DMS79 (cell line): Measurements from ENCODE around the gene GPC4.

Experiments used
- DNase-seq: peaks from one replicate; lab custom pipeline; 2025; lab: John Stamatoyannopoulos, UW

Gene GPC4

DNA sequence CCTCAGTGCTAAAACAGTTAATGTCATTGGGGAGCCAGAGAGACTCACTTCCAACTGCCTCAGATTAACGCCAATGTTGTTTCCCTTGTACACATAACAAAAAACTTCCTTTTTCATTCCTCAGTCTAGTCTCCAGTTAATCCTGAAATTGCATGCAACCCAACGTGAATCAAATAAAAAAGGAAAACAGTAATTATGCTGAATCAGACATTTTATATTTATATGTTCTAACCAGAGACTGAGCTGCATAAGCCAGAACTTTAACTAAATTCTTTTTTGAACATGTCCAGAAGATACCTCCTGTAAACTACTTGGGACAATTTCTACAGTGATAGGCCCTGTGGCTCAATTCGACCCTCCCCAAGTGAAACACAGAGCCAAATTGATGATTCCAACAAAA is 4.7 kb downstream of the GPC4 start:
- no peak for DNase-seq

DNA sequence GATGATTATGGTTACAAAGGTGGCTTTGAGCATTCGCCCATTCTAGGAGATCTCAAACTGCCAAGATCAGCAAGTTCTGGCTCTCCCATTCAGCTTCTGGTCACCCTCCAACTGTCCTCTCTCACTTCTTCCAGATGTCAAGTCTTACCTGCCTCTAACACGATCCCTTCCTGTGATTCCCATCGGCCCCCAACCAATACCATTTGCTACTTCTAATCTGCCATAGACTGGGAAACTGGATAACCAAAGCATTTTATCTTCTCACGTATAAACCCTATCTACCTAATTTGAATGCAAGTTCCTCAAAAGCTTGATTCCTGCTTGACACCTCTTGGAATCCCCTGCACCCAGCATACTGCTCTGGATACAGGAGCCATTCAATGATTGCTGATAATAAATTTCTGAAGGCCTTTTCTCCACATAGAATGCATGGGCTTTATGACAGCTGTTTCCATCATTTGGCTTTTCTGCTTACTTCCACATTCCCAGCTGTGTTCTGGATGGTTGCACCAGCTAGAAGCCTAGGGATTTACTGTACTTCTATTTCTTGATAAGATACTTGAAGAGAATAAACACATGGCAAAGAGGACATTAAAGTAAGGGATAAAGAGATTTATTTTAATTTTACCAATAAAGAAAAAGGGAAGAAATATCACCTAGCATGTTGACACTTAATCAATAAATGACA is 9.6 kb downstream of the GPC4 start:
- no peak for DNase-seq

DNA sequence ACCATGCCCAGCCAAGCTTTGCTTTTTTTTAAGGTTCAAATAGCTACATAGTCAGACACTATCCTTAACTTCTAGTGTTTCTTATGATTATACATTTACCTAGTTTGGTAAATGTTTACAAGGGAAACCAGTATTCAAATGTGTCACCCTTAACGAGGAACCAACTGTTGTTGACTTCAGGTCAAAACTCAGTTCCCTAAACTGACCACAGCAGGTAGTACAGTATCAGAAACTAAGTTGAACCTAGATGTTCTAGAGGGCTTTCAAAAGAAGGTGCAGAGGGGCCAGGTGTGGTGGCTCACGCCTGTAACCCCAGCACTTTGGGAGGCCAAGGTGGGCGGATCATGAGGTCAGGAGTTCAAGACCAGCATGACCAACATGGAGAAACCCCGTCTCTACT is 11.3 kb downstream of the GPC4 start:
- no peak for DNase-seq

DNA sequence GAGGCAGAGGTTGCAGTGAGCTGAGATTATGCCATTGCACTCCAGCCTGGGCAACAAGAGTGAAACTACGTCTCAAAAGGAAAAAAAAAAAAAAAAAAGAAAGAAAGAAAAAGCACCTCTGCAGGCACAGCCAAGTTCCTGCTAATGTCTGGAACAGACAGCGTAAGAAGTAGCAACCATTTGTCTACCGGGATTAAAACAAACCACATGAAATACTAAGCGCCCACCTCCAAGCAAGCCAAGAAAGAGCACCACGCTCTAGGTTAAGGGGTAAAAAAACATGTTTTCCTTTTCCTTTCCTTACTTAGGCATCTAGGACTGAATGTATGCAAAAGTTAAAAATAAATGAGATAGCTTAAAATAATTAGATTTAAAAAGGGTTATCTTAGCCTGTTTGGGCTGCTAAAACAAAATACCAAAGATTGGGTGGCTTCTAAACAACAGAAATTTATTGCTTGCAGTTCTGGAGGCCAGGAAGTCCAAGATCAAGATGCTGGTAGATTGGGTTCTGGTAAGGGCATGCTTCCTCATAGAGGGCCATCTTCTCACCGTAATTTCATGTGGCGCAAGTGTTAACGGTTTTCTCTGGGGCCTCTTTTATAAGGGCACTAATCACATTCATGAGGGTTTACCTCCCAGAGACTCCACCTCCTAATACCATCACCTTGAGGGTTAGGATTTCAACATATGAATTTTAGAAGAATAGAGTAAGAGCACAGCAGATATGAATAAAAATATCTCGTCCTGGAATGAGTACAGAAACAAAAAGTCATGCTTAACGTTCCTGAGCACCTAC is 12.3 kb downstream of the GPC4 start:
- no peak for DNase-seq

DNA sequence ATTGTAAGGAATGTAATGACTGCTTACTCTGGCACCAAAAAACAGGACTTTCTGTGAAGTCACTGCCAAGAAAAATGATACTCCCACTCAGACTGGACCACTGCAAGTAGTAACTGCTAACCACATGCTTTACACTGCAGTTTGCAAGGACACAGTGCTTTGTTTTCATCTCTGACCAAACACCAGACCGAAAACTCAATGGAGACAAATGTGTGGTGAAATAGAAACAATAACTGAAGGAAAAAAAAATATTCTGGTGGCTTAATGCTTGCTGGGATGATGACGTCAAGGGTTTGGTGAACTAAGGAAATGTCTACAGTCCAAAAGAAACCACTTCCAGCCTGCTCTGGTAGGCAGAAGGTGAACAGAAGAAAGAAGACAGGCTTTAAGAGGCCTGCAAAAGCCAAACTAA is 13.2 kb downstream of the GPC4 start:
- DNase-seq = no peak

DNA sequence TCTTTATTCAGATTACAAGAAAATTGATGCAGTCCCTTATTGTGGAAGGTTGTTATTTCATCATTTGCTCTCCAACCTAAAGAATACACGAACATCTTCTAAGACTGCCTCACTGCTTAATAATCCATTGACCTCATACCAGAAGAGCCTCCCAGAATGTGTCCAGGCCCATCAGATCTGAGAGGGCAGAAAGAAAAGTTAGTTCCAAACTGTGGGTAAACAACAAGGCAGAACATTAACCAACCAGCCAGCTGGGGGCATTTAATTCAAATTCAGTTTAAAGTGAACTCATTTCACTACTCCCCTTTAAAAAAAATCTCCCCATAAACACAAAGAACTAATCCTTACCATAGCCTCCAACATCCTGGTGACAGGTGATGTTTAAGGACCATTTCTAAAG is 13.8 kb downstream of the GPC4 start:
- DNase-seq = no peak

DNA sequence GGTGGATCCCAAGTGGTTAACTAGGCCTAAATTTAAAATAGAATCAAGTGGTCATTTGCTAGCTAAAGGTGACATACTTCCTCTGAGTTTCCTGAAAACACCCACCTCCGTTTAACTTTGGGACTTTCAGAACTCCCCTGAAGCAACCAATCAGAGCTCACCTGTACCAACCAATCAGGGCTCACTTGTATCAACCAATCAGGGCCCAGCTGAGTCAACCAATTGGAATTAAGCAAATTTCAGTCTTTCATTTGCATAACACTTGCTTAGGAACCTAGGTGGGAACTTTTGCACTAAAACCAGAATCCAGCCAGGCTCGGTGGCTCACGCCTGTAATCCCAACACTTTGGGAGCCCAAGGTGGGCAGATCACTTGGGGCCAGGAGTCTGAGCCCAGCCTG is 15.9 kb downstream of the GPC4 start:
- DNase-seq = no peak

DNA sequence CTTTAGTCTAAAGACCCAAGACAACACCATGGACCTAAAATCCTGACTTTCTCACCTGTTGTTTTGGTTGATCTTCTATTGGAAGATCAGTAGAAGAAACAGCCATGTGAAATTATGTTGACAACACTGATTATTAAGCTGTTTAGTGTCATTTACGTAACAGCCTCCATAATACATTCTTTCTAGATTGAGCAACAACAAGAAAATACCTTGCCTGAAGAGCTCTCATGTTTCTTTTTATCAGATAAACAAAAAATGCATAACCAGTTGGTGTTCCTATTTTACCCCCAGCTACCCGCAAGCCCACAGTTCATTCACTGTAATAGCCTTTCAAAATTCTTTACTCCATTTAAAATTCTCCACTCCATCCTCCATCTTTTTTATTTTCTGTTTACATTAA is 20.5 kb downstream of the GPC4 start:
- no peak for DNase-seq

DNA sequence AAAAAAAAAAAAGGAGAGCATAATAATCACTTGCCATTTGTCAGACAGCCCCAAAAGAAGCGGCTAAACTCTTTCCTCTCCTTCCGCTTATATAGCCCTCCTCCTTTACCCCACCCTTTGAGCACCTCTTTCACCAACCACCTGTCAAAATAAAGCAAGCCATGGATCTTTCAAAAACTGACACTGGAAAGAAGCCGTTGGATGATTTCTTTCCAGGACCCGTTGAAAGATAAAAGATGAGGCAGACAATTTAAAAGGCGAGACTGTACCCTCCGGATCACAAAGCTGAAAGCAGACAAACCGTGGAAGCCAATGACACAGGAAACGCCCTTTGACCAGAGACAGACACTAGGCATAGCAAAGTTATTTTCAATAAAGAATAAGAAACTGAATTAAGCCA is 22.6 kb downstream of the GPC4 start:
- DNase-seq = no peak

DNA sequence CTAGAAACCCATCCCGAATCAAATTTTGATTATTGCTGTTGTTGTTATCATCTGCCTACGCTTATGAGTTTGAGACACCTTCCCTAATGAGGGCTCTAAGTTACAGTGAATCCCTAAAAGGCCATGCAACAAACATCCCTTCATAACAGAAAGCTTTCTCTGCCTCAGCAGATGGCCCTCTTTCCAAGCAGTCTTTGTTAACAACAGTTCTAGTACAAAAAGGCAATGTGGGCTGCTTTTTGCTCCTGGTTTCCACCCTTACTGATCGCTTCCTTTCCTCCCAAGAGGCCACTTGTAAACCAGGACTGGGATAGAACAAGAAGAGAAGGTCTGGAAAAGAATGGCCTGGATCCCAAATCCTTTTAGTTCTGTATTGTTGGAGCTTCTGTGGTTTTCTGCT is 24.2 kb downstream of the GPC4 start:
- DNase-seq = no peak

DNA sequence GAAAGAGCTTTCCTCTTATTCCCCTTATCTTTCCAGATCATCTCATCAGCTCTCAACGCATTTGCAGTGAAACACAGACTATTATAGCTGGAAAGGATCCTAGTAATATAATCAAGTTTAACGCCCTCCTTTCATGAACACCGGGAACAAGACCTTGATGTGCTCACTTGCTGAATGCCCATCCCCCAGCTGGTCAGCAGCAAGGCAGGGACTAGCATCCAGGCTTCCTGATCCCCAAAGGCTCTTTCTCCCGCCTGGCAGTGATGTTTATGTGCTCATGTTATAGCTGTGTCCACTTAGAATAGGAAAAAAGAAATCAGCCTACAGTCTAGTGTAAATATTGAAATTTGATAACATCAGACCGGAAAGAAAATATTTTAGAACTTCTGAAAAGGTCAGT is 24.6 kb downstream of the GPC4 start:
- DNase-seq = no peak

DNA sequence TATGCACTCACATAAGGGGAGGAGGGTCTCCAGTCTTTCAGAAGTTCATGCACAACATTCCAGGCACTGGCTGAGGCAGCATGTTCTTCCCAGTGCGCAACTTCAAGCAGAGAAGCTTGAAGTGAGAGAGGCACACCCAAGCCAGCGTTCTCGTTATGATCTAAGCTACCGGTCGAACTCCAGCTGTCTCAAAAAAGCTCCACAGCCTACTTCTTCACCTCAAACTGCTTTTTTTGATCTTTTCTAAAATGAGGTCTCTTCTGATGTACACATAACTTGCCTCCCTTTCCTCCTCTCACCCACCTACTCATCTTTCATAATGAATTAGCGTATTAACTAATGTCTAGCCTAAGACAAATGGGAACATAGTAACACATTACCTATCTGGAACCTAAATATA is 25.3 kb downstream of the GPC4 start:
- DNase-seq = no peak

DNA sequence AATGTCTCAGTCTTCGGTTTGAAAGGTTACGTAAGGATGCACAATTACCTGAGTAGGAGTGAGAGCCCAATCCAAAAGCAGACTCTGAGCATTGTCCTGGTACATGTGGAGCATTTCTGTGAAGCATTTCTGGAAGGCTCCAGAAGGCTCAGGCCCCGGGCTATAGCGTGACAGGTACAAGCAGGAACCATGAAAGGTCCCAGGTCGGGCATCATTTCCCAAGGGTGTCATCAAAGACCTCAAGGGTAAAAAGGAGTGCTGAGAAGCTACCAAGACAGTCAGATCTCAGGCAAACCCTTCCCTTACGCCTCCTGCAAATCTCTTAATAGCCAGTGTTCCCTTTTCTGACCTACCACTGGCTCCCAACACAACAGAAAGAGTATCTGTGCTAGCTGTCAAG is 30.8 kb downstream of the GPC4 start:
- no peak for DNase-seq

DNA sequence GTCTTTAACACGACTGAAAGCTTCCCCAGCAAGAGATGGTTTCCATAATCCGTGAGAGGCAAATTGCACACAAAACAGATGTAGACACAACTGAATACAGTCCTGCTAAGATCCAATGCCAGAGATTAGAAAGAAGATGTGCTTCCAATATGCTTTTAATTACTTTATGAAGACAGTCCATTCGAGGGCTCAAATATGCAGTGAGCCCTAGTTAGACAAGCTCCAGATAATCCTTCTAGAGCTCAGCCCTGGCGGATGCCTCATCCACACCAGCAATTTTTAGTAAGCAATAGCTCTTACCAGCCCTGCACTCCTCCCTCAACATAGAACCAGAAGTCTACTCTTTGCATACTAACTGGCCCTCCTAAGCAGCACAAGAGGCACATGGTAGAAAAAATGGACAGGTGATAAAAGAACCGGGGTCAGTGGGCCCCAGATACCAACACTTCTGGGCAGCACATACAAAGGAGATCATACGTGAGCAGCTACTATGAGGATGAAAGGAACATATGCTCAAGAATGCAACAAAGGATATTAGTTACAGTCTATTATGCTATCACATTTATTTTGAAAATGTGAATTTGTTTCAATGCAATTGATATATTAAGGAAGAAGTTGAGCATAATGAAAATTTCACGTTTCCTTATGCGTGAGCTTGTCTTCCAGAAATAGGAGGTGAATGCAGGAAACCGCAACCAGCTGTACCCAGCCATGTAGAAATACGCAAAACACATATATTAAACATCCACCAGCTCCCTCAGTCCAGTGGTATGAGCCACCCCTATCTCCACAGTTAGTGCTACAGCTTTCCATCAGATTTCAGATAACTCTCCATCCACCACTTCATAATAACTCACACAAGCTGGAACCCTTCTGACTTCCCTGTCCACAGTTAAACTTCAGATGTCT is 34.3 kb downstream of the GPC4 start:
- DNase-seq = no peak

DNA sequence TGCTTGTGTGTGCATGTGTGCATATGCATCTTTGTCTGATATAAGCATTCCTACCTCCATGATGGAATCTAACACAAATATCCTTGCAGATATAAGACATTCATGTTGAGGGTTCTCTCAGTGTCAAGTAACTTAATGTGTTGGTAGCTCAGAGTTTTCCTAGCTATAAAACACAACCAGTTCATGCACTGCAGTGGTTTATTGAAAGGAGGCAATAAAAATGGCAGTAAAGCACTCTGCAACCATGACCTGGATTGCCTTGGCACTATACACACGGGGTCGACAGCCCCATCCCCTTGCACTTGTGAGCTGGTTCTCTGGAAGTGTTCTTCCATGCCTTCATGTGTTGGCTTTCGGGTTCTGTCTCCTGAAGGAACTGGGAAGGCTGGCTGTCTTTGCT is 38.9 kb downstream of the GPC4 start:
- DNase-seq = no peak

DNA sequence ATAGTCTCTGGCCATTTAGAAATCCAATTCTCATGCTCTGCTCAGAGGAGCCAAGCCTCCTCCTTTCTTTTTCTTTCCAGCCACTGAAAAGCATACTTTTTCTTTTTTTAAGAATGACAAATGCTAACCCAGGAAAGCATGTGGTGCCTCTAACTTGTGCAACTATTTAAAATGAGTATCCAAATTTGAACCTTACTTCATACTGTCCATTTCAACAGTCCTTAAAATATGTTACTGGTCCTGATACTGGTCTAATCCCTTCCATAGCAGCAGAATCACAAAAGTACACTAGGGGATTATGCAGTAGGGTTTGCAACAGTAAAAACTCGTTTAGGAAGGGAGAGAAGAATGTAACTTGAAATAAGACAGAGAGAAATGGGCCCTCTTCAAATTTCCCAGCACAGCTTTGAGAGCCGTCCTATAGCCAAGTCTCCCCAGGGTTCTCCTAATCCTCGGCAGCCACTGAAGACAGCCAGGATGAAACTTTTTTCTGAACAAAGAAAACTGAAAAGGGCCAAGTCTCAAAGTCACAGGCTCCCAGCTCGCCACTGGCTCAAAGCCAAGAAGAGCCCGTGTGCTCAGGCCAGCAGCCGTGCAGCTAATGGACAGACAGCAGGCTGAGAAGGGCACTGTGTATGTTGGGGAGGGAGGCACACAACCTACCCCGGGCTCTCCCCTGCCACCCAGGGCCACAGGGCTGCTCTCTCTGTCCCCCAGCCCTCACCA is 39.5 kb downstream of the GPC4 start:
- no peak for DNase-seq

DNA sequence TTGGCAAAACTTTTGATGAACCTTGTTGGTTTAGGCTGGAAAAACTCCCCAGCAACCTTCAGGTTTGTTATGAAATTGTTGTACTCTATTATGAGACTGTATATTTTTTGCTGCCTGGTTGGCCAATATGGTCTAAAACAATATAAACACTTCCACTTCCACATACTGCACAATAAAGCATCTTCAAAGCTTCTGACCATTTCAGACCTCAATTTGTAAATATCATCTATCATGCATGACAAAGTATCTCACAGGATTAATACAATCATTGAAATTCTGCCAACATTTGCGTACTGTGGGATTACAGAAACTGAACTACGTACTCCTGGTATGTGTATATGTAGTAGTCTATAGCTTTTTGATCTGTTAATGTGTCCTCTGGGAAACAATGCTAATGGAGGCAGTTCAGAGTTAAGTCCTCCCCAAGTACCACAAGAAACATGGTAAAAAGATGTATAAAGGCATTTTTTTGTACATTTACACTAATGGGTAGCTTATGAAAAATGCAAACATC is 40.4 kb downstream of the GPC4 start:
- no peak for DNase-seq

DNA sequence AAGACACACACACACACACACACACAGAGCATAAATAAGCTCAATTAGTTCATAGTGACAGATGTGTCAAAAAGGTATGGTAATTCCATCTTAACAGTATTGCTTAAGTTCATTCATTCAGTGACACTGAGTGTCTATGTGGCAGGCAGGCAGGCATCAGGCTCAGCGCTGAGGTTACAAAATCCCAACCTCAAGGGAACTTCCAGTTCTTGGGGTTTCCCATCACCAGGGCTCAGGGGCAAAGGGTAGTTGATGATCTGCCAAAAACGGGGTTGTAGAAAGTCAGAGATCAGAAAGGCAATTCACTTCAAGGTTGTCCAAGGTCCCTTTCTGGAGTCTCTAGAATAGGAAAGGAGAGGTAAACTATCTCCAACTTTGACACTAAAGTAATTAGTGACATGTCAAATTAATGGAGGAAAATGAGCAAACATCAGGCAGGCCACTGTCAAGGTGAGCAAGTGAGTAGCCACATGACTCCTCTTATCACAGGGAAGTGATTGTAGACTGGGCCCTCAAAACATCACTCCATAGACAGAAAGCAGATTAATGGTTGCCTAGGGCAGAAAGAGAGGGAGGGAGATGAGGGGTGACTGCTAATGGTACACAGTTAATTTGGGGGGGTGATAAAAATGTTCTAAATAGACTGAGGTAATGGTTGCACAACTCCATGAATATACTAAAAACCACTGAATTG is 41.8 kb downstream of the GPC4 start:
- no peak for DNase-seq

DNA sequence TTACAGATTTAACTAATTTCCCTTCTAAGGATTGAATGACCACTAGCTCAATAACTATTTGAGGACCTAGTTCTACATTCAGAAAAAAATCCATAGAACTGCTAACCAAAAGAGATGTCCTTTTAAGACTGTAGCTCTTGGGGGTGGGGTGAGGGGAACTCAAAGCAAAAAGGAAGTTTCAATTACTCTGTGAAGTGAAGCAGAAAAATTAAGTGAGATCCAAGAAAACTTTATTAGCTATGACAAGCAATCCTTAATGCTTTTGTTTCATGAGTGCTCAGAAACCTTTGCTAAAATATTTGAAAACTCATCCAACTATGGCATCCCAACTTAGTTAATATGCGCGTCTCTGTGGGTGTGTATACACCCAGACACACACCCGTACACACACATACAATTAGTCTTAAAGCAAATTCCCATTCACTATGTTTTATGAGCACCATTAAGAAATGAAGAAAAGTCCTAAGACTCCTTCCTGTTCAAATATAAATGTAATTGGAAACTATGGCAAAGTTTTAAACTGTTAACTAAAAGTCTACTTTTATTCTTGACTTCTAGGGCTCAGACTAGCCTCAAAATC is 44.5 kb downstream of the GPC4 start:
- DNase-seq = no peak

DNA sequence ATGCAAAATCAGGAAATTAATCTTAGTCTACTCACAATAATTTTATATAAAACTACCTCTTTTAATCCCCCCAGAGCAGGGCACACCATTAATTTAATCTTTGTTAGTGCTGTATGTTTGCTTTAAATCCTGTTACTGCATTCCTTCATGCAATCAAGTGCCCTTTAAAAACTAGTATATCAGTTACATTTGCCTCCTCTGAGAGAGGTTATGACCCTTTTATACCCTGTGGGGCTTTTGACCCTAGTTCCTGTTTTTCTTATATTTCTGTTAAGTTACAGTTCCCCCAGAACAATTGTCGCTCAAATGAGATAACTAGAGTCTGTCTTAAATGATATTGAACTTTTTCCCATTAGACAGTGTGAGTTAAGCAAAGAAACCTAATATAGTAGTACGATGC is 46.2 kb downstream of the GPC4 start:
- DNase-seq = no peak

DNA sequence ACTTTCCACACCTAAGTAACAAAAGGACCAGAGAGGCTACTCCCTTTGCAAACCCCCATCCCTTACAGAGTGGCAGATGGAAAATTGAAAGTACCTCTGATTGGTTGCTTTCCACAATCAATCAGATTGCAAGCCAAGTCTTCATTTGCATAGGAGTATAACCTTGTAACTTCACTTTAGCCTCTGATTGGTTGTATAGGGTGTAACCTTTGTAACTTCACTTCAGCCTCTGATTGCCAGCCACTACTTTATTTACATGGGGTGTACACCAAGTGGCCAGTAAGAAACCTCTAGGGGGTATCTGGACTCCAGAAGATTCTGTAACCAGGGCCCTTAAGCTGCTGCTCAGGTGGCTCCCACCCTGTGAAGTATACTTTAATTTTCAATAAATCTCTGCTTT is 48.6 kb downstream of the GPC4 start:
- DNase-seq = no peak
